ENCODE data around the gene CX3CR1.

CX3CR1 gene

DNA sequence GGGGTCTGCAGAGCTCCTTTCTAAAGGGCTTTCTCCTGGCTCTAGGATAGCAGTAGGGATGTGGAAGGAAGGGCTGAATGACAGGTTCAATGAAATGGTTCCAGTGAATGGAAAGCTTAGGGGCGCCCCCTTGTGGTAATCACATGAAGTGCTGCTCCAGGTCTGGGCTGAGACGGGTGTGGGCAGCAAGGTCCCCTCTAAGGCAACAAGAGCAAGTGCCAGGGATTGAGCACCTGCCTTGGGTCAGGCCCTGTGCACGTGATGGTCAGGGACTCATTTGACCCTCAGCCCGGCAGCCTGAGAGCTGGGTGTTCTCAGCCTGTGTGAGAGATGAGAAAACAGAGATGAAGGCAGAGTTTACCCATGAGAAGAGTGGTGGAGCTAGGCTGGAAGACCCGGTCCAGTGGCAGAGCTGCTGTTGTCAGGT is 12.1 kb upstream of the CX3CR1 start:
- peak; percentile 57 for DNase-seq (ENCODE audit: low read depth)
- no peak overlapping the region for H3K4me3 ChIP-seq (ENCODE audit: low read length)
- peak; percentile 92 for TF ChIP-seq CTCF (IDR thresholded peaks at IDR 0.05; ENCODE audit: insufficient read depth, low read depth, low read length, missing control alignments)

DNA sequence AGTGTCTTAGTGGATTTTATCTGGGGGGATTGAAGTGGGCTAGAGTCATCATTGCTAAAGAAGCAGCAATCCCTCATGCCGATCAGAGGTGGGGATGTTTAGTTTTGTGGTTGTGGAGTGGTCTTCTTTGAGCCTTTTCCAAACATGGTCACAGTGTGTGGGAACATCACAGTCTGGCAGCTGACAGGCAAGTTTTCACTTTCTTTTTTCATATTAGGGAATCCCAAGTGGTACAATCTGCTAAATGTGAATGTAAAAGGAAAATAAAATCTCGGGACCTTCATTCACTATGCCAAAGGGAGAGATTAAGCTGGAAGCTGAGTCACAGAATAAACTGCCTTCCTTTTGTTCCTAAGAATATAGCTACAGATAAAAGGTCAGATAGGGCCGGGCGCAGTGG is 10.4 kb upstream of the CX3CR1 start:
- no peak for DNase-seq (ENCODE audit: low read depth)
- no peak overlapping the region for H3K4me3 ChIP-seq (ENCODE audit: low read length)
- TF ChIP-seq CTCF (IDR thresholded peaks at IDR 0.05; ENCODE audit: insufficient read depth, low read depth, low read length, missing control alignments) = no peak

DNA sequence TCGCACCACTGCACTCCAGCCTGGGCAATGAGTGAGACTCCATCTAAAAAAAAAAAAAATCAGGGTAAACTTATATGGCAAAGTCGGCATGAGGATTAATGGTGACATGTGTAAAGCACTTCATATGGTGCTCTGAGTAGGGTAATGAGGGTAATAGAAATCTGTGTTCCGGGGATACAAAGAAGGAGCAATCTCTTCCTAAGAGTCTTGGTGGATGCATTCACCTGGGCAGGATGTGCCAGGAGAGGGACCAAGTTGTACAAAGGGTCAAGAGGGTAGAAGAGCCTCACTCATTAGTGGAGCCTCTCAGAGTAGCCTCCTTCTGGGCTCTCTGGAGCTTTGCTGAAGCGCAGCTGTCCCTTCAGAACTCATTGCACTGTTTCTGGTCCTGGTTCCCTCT is 9.3 kb upstream of the CX3CR1 start:
- no peak for DNase-seq (ENCODE audit: low read depth)
- no peak for TF ChIP-seq CTCF (IDR thresholded peaks at IDR 0.05; ENCODE audit: insufficient read depth, low read depth, low read length, missing control alignments)
- H3K4me3 ChIP-seq (ENCODE audit: low read length) = no peak overlapping the region

GRCh38 chr3:39288300-39288808 is 8.5 kb upstream of the CX3CR1 start:
- peak; percentile 98 for TF ChIP-seq CTCF (IDR thresholded peaks at IDR 0.05; ENCODE audit: insufficient read depth, low read depth, low read length, missing control alignments)
- DNase-seq (ENCODE audit: low read depth) = peak; percentile 86
- no peak overlapping the region for H3K4me3 ChIP-seq (ENCODE audit: low read length)

- DNase-seq (ENCODE audit: low read depth) = no peak
- no peak for TF ChIP-seq CTCF (IDR thresholded peaks at IDR 0.05; ENCODE audit: insufficient read depth, low read depth, low read length, missing control alignments)
- no peak overlapping the region for H3K4me3 ChIP-seq (ENCODE audit: low read length)
Observed at GRCh38 chr3:39287216-39288164, 7.7 kb upstream of the CX3CR1 start.

GRCh38 chr3:39286771-39287170 is 6.9 kb upstream of the CX3CR1 start:
- DNase-seq (ENCODE audit: low read depth) = no peak
- no peak for TF ChIP-seq CTCF (IDR thresholded peaks at IDR 0.05; ENCODE audit: insufficient read depth, low read depth, low read length, missing control alignments)
- no peak overlapping the region for H3K4me3 ChIP-seq (ENCODE audit: low read length)

Data from epithelial cell of esophagus (primary cell).